Measurements from ENCODE around the gene PROCR. TPM values are rescaled to one million over a fixed set of nuclear protein-coding genes. Genes with fewer than 3 reads are reported as not detected.

Gene PROCR
- total and polyA plus RNA-seq, 10 of the 15 experiments (the other 5 are each of a cell fraction or from before 2014, with no cell fraction given): 0.12 to 0.78 (median 0.35) TPM; not detected in 2

DNA sequence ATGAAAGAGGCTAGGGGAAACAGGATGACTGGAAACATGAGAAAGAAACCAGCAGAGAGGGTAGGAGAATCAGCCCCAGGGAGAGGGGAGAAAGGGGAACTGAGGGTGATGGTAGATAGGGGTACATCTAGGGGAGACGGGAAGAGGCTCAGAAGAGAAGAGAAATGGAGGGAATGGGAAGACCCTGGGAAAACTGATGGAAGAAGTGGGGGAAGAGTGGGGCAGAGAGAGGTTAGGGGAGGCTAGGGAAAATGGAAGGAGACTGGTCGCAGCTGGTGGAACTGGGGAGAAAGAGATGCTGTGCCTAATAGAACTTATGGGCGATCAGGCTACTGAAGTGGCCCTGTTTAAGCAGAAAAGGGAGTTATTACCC is 548 bp downstream of the PROCR start (continued):
- TF ChIP-seq, protein P1, sequence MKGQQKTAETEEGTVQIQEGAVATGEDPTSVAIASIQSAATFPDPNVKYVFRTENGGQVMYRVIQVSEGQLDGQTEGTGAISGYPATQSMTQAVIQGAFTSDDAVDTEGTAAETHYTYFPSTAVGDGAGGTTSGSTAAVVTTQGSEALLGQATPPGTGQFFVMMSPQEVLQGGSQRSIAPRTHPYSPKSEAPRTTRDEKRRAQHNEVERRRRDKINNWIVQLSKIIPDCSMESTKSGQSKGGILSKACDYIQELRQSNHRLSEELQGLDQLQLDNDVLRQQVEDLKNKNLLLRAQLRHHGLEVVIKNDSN (IDR thresholded peaks at IDR 0.05; ENCODE audit: borderline replicate concordance, extremely low read length, insufficient read depth, low read depth, low read length): no peak
- TF ChIP-seq, protein P2, sequence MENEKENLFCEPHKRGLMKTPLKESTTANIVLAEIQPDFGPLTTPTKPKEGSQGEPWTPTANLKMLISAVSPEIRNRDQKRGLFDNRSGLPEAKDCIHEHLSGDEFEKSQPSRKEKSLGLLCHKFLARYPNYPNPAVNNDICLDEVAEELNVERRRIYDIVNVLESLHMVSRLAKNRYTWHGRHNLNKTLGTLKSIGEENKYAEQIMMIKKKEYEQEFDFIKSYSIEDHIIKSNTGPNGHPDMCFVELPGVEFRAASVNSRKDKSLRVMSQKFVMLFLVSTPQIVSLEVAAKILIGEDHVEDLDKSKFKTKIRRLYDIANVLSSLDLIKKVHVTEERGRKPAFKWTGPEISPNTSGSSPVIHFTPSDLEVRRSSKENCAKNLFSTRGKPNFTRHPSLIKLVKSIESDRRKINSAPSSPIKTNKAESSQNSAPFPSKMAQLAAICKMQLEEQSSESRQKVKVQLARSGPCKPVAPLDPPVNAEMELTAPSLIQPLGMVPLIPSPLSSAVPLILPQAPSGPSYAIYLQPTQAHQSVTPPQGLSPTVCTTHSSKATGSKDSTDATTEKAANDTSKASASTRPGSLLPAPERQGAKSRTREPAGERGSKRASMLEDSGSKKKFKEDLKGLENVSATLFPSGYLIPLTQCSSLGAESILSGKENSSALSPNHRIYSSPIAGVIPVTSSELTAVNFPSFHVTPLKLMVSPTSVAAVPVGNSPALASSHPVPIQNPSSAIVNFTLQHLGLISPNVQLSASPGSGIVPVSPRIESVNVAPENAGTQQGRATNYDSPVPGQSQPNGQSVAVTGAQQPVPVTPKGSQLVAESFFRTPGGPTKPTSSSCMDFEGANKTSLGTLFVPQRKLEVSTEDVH (IDR thresholded peaks at IDR 0.05; ENCODE audit: low read depth, partially characterized antibody): no peak
- no peak for TF ChIP-seq SRF (IDR thresholded peaks at IDR 0.05; ENCODE audit: low read depth in 2 of 2, low read length in 2 of 2)
- no peak for TF ChIP-seq RCOR1 (conservative IDR thresholded peaks at IDR 0.05; ENCODE audit: low read depth, low read length)

DNA sequence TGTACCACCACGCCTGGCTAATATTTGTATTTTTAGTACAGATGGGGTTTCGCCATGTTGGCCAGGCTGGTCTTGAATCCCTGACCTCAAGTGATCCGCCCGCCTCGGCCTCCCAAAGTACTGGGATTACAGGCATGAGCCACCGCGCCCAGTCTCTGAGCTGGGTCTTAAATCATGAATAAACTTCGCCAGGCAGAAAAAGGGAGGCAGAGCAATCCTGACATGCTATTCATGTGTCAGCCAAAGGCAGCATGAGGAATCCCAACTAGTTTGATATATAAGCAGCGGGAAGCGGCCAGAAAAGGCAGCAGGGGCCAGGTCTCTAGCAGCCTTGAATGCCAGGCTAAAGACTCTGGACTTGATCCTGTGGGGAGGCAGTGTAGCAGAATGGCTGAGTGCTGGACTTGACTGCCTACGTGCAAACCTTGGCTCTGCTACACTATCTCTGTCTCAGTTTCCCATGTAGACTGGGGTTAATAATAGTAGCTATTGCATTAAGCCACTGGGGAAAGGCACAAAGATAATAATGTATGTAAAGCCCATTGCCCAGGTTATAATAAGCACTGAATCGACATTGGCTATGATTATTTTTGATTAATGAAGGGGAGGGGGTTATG is 1.8 kb downstream of the PROCR start:
- SMC1A ChIA-PET (ENCODE audit: uncharacterized antibody, unreplicated experiment): no interaction called here
- intact Hi-C loops (cut with micrococcal nuclease; ENCODE audit: unreplicated experiment) (no loop called here), in situ Hi-C loops (cut with MboI) (no loop called here)
- H3K4me1 ChIP-seq (ENCODE audit: control insufficient read depth, insufficient read depth, low read length): no peaks in the 10 kb centered on the region
- no peak for ATAC-seq
- DNase-seq (ENCODE audit: low read depth, low spot score): no peak
- H4K20me1 ChIP-seq (ENCODE audit: control insufficient read depth, insufficient read depth): no peaks in the 10 kb centered on the region
- no peak overlapping the region for H3K27ac ChIP-seq (ENCODE audit: control insufficient read depth, insufficient read depth)
- BruUV-seq (replicated peaks): no TSS peak
- FAIRE-seq: no peak
- no peaks in the 10 kb centered on the region for H3K79me2 ChIP-seq (ENCODE audit: control insufficient read depth, insufficient read depth, low read length)
- POLR2A ChIA-PET: no interaction called here
- no peaks in the 10 kb centered on the region for H3K36me3 ChIP-seq (ENCODE audit: control insufficient read depth in 2 of 2, insufficient read depth in 2 of 2, low read length in 1 of 2)
- H3K9ac ChIP-seq (ENCODE audit: control insufficient read depth, insufficient read depth, low read length): no peak overlapping the region
- H3K4me3 ChIP-seq: no peak overlapping the region
- H3K27me3 ChIP-seq (replicated peaks in 1 of 2; ENCODE audit: control insufficient read depth in 2 of 2, insufficient read depth in 2 of 2, low read length in 1 of 2): no peaks in the 10 kb centered on the region
- RAD21 ChIA-PET (ENCODE audit: unreplicated experiment): no interaction called here
- CTCF ChIA-PET: no interaction called here
- no peak overlapping the region for H3K4me2 ChIP-seq (ENCODE audit: control insufficient read depth, insufficient read depth)
- H2AFZ ChIP-seq (ENCODE audit: control insufficient read depth, low read depth, low read length): no peak overlapping the region
- no peaks in the 10 kb centered on the region for H3K9me3 ChIP-seq (replicated peaks; ENCODE audit: control insufficient read depth, insufficient read depth, low read length)
- 73% methylated on average over 12 of the region's 12 CpGs for WGBS (ENCODE audit: insufficient coverage, insufficient replicate concordance, low lambda C conversion rate, missing lambda C conversion rate)
- no peak for TF ChIP-seq SMARCA5 (IDR thresholded peaks at IDR 0.05)
- TF ChIP-seq SUPT20H (IDR thresholded peaks at IDR 0.05; ENCODE audit: borderline replicate concordance, control insufficient read depth, low read depth, low read length): no peak
- TF ChIP-seq EP300 (IDR thresholded peaks at IDR 0.05; ENCODE audit: borderline replicate concordance in 1 of 2, control insufficient read depth in 1 of 2, low read depth in 2 of 2, low read length in 2 of 2): no peak
- TF ChIP-seq HDAC2 (IDR thresholded peaks at IDR 0.05): no peak
- no peak for TF ChIP-seq ZNF622 (IDR thresholded peaks at IDR 0.05)
- no peak for TF ChIP-seq ZNF384 (IDR thresholded peaks at IDR 0.05; ENCODE audit: borderline replicate concordance, low read depth, low read length)
- no peak for TF ChIP-seq RBBP5 (conservative IDR thresholded peaks at IDR 0.05)
- no peak for TF ChIP-seq MTA3 (IDR thresholded peaks at IDR 0.05; ENCODE audit: borderline replicate concordance, low read length)
- no peak for TF ChIP-seq CBX5 (IDR thresholded peaks at IDR 0.05; ENCODE audit: low read depth)
- TF ChIP-seq, protein P3, sequence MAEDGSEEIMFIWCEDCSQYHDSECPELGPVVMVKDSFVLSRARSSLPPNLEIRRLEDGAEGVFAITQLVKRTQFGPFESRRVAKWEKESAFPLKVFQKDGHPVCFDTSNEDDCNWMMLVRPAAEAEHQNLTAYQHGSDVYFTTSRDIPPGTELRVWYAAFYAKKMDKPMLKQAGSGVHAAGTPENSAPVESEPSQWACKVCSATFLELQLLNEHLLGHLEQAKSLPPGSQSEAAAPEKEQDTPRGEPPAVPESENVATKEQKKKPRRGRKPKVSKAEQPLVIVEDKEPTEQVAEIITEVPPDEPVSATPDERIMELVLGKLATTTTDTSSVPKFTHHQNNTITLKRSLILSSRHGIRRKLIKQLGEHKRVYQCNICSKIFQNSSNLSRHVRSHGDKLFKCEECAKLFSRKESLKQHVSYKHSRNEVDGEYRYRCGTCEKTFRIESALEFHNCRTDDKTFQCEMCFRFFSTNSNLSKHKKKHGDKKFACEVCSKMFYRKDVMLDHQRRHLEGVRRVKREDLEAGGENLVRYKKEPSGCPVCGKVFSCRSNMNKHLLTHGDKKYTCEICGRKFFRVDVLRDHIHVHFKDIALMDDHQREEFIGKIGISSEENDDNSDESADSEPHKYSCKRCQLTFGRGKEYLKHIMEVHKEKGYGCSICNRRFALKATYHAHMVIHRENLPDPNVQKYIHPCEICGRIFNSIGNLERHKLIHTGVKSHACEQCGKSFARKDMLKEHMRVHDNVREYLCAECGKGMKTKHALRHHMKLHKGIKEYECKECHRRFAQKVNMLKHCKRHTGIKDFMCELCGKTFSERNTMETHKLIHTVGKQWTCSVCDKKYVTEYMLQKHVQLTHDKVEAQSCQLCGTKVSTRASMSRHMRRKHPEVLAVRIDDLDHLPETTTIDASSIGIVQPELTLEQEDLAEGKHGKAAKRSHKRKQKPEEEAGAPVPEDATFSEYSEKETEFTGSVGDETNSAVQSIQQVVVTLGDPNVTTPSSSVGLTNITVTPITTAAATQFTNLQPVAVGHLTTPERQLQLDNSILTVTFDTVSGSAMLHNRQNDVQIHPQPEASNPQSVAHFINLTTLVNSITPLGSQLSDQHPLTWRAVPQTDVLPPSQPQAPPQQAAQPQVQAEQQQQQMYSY (CRISPR knock-in tag; IDR thresholded peaks at IDR 0.05): no peak

All from GM12878 (cell line).